WTC11 (cell line): ENCODE results near the gene JMJD6. TPM values are rescaled to one million over a fixed set of nuclear protein-coding genes. Genes with fewer than 3 reads are reported as not detected.

Source experiments
- EMX1 ChIP-seq: fragments of 250-450 bp; sonication (Bioruptor Pico); IDR thresholded peaks from 2 replicates; pipeline ENCODE4 v1.8.0; 2021; ENCODE audit warnings: mild to moderate bottlenecking
- ESRRA ChIP-seq: sonication (generic); formaldehyde crosslinking; IDR thresholded peaks from 2 replicates; pipeline ENCODE4 v1.8.1; 2022; ENCODE audit warnings: mild to moderate bottlenecking, missing genetic modification reagents, borderline replicate concordance
- IRF2 ChIP-seq: sonication (generic); formaldehyde crosslinking; IDR thresholded peaks from 2 replicates; pipeline ENCODE4 v1.8.0; 2022; ENCODE audit warnings: low read depth, missing genetic modification reagents, borderline replicate concordance
- MYBL2 ChIP-seq: sonication (generic); formaldehyde crosslinking; IDR thresholded peaks from 2 replicates; pipeline ENCODE4 v1.8.1; 2023; ENCODE audit warnings: mild to moderate bottlenecking, moderate library complexity, missing genetic modification reagents
- NR2C2 ChIP-seq: sonication (generic); formaldehyde crosslinking; IDR thresholded peaks from 2 replicates; pipeline ENCODE4 v1.8.0; 2022; ENCODE audit warnings: mild to moderate bottlenecking, missing genetic modification reagents
- RELA ChIP-seq: sonication (generic); formaldehyde crosslinking; IDR thresholded peaks from 2 replicates; pipeline ENCODE4 v1.8.1; 2022; ENCODE audit warnings: missing genetic modification reagents, mild to moderate bottlenecking, borderline replicate concordance
- SMAD3 ChIP-seq: sonication (generic); formaldehyde crosslinking; IDR thresholded peaks from 2 replicates; pipeline ENCODE4 v1.8.0; 2022; ENCODE audit warnings: missing genetic modification reagents, mild to moderate bottlenecking, borderline replicate concordance
- SMAD4 ChIP-seq: sonication (generic); formaldehyde crosslinking; IDR thresholded peaks from 2 replicates; pipeline ENCODE4 v1.8.0; 2022; ENCODE audit warnings: mild to moderate bottlenecking, missing genetic modification reagents
- TP53 ChIP-seq: sonication (generic); formaldehyde crosslinking; IDR thresholded peaks from 2 replicates; pipeline ENCODE4 v1.8.1; 2023; ENCODE audit warnings: mild to moderate bottlenecking, missing genetic modification reagents
- ZNF416 ChIP-seq: fragments of 250-450 bp; sonication (Bioruptor Pico); IDR thresholded peaks from 2 replicates; pipeline ENCODE4 v1.9.0; 2021; ENCODE audit warnings: mild to moderate bottlenecking, inconsistent platforms
- total RNA-seq: library from RNA; stranded (reverse); gene quantifications from 3 replicates; pipeline ENCODE4 v1.2.3, GENCODE V29; 2021
- TF ChIP-seq, protein P1 (sequence below): sonication (generic); formaldehyde crosslinking; IDR thresholded peaks from 2 replicates; pipeline ENCODE4 v1.8.0; 2022; ENCODE audit warnings: mild to moderate bottlenecking, missing genetic modification reagents
- TF ChIP-seq, protein P2 (sequence below): fragments of 200-600 bp; IDR thresholded peaks from 2 replicates; pipeline ENCODE4 v1.8.0; 2022; ENCODE audit warnings: antibody characterized with exemption
- TF ChIP-seq, protein P3 (sequence below): sonication (generic); formaldehyde crosslinking; IDR thresholded peaks from 2 replicates; pipeline ENCODE4 v1.8.1; 2022; ENCODE audit warnings: low read depth, missing genetic modification reagents, borderline replicate concordance
- TF ChIP-seq, protein P4 (sequence below): fragments of 250-450 bp; sonication (Bioruptor Pico); IDR thresholded peaks from 2 replicates; pipeline ENCODE4 v2.1.2; 2022; ENCODE audit warnings: mild to moderate bottlenecking, moderate library complexity
- TF ChIP-seq, protein P5 (sequence below): sonication (generic); formaldehyde crosslinking; IDR thresholded peaks from 2 replicates; pipeline ENCODE4 v1.8.0; 2022; ENCODE audit warnings: mild to moderate bottlenecking, missing genetic modification reagents
- TF ChIP-seq, protein P6 (sequence below): sonication (generic); formaldehyde crosslinking; IDR thresholded peaks from 2 replicates; pipeline ENCODE4 v1.8.0; 2023; ENCODE audit warnings: mild to moderate bottlenecking, missing genetic modification reagents
- TF ChIP-seq, protein P7 (sequence below): sonication (generic); formaldehyde crosslinking; IDR thresholded peaks from 2 replicates; pipeline ENCODE4 v1.8.1; 2023; ENCODE audit warnings: mild to moderate bottlenecking, missing genetic modification reagents, moderate library complexity

Gene JMJD6
- total RNA-seq, 1 experiment from 2014 or later = 21.6 TPM

DNA sequence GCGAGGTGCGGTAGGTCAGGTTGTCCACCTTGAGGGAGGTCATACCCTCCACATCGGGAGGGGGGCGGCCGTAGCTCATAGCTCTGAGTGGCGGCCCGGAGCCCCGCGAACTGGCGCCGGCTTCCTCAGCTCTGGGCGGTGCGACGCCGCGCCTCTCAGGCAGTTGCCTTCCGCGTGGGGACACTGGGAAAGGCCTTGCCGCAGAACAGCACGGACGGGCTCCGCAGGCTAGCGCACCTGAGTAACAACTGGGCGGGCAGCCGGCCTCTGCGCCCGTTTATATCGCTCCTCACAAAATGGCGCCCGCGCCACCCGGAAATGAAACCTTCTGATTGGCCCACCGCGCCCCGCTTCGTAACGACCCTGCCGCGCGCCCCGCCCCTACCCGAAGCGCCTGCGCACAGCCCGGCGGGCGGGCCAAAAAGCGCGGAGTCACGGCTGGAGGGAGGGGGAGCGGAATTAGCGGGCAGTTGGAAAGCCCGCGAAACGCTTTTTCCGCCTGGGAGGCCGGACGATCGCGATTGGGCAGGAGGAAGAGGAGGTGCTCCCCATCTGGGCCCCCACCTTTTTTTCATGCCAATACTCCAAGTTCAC, 10.8 kb upstream of the JMJD6 start, which contains the start of gene SRSF2 (continued):
- TF ChIP-seq ESRRA = peak; percentile 71; the same call in 1 of the 2 replicates
- TF ChIP-seq, protein P1, sequence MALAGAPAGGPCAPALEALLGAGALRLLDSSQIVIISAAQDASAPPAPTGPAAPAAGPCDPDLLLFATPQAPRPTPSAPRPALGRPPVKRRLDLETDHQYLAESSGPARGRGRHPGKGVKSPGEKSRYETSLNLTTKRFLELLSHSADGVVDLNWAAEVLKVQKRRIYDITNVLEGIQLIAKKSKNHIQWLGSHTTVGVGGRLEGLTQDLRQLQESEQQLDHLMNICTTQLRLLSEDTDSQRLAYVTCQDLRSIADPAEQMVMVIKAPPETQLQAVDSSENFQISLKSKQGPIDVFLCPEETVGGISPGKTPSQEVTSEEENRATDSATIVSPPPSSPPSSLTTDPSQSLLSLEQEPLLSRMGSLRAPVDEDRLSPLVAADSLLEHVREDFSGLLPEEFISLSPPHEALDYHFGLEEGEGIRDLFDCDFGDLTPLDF (CRISPR knock-in tag) = no peak
- 0 out of 2 replicates have a peak, but pooled peaks have one; percentile 45 for TF ChIP-seq EMX1 (CRISPR knock-in tag)
- TF ChIP-seq, protein P2, sequence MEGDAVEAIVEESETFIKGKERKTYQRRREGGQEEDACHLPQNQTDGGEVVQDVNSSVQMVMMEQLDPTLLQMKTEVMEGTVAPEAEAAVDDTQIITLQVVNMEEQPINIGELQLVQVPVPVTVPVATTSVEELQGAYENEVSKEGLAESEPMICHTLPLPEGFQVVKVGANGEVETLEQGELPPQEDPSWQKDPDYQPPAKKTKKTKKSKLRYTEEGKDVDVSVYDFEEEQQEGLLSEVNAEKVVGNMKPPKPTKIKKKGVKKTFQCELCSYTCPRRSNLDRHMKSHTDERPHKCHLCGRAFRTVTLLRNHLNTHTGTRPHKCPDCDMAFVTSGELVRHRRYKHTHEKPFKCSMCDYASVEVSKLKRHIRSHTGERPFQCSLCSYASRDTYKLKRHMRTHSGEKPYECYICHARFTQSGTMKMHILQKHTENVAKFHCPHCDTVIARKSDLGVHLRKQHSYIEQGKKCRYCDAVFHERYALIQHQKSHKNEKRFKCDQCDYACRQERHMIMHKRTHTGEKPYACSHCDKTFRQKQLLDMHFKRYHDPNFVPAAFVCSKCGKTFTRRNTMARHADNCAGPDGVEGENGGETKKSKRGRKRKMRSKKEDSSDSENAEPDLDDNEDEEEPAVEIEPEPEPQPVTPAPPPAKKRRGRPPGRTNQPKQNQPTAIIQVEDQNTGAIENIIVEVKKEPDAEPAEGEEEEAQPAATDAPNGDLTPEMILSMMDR = no peak
- peak; percentile 93 for TF ChIP-seq MYBL2 (CRISPR knock-in tag)
- no peak for TF ChIP-seq NR2C2 (CRISPR knock-in tag)
- TF ChIP-seq, protein P3, sequence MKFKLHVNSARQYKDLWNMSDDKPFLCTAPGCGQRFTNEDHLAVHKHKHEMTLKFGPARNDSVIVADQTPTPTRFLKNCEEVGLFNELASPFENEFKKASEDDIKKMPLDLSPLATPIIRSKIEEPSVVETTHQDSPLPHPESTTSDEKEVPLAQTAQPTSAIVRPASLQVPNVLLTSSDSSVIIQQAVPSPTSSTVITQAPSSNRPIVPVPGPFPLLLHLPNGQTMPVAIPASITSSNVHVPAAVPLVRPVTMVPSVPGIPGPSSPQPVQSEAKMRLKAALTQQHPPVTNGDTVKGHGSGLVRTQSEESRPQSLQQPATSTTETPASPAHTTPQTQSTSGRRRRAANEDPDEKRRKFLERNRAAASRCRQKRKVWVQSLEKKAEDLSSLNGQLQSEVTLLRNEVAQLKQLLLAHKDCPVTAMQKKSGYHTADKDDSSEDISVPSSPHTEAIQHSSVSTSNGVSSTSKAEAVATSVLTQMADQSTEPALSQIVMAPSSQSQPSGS (CRISPR knock-in tag) = 0 out of 2 replicates have a peak, but pooled peaks have one; percentile 16
- TF ChIP-seq, protein P4, sequence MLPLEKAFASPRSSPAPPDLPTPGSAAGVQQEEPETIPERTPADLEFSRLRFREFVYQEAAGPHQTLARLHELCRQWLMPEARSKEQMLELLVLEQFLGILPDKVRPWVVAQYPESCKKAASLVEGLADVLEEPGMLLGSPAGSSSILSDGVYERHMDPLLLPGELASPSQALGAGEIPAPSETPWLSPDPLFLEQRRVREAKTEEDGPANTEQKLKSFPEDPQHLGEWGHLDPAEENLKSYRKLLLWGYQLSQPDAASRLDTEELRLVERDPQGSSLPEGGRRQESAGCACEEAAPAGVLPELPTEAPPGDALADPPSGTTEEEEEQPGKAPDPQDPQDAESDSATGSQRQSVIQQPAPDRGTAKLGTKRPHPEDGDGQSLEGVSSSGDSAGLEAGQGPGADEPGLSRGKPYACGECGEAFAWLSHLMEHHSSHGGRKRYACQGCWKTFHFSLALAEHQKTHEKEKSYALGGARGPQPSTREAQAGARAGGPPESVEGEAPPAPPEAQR (CRISPR knock-in tag) = no peak
- TF ChIP-seq, protein P5, sequence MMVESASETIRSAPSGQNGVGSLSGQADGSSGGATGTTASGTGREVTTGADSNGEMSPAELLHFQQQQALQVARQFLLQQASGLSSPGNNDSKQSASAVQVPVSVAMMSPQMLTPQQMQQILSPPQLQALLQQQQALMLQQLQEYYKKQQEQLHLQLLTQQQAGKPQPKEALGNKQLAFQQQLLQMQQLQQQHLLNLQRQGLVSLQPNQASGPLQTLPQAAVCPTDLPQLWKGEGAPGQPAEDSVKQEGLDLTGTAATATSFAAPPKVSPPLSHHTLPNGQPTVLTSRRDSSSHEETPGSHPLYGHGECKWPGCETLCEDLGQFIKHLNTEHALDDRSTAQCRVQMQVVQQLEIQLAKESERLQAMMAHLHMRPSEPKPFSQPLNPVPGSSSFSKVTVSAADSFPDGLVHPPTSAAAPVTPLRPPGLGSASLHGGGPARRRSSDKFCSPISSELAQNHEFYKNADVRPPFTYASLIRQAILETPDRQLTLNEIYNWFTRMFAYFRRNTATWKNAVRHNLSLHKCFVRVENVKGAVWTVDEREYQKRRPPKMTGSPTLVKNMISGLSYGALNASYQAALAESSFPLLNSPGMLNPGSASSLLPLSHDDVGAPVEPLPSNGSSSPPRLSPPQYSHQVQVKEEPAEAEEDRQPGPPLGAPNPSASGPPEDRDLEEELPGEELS (CRISPR knock-in tag) = peak; percentile 87; the same call in 1 of the 2 replicates
- TF ChIP-seq, protein P6, sequence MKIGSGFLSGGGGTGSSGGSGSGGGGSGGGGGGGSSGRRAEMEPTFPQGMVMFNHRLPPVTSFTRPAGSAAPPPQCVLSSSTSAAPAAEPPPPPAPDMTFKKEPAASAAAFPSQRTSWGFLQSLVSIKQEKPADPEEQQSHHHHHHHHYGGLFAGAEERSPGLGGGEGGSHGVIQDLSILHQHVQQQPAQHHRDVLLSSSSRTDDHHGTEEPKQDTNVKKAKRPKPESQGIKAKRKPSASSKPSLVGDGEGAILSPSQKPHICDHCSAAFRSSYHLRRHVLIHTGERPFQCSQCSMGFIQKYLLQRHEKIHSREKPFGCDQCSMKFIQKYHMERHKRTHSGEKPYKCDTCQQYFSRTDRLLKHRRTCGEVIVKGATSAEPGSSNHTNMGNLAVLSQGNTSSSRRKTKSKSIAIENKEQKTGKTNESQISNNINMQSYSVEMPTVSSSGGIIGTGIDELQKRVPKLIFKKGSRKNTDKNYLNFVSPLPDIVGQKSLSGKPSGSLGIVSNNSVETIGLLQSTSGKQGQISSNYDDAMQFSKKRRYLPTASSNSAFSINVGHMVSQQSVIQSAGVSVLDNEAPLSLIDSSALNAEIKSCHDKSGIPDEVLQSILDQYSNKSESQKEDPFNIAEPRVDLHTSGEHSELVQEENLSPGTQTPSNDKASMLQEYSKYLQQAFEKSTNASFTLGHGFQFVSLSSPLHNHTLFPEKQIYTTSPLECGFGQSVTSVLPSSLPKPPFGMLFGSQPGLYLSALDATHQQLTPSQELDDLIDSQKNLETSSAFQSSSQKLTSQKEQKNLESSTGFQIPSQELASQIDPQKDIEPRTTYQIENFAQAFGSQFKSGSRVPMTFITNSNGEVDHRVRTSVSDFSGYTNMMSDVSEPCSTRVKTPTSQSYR (CRISPR knock-in tag) = no peak
- 0 out of 2 replicates have a peak, but pooled peaks have one; percentile 77 for TF ChIP-seq TP53 (CRISPR knock-in tag)
- no peak; the same call in 1 of the 2 replicates for TF ChIP-seq SMAD4 (CRISPR knock-in tag)
- TF ChIP-seq ZNF416 (CRISPR knock-in tag) = peak; percentile 84; the same call in 1 of the 2 replicates
- TF ChIP-seq, protein P7, sequence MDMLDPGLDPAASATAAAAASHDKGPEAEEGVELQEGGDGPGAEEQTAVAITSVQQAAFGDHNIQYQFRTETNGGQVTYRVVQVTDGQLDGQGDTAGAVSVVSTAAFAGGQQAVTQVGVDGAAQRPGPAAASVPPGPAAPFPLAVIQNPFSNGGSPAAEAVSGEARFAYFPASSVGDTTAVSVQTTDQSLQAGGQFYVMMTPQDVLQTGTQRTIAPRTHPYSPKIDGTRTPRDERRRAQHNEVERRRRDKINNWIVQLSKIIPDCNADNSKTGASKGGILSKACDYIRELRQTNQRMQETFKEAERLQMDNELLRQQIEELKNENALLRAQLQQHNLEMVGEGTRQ (CRISPR knock-in tag) = no peak
- no peak for TF ChIP-seq RELA (CRISPR knock-in tag)
- TF ChIP-seq IRF2 (CRISPR knock-in tag) = no peak; the same call in 1 of the 2 replicates
- no peak; the same call in 1 of the 2 replicates for TF ChIP-seq SMAD3
